ENCODE results near the gene SERPIND1.
"Not testable (repeated sequence)": the region's sequence is repeated elsewhere in the genome, so short reads cannot be mapped to it uniquely, and the experiment has no call there.

The SERPIND1 gene

GRCh38 chr22:20816559-20816958 lies 42.6 kb downstream of the SERPIND1 start:
- no peak for TF ChIP-seq CTCF (IDR thresholded peaks at IDR 0.05; ENCODE audit: insufficient read depth, low read length, poor library complexity, severe bottlenecking)

GRCh38 chr22:20818471-20818870 lies 44.6 kb downstream of the SERPIND1 start:
- no peaks in the 10 kb centered on the region for H3K27me3 ChIP-seq (replicated peaks; ENCODE audit: control insufficient read depth, insufficient read depth, low read length)
- H3K4me3 ChIP-seq (replicated peaks; ENCODE audit: low read depth, low read length): no peak overlapping the region
- DNase-seq (ENCODE audit: extremely low read depth, insufficient read length): no peak
- TF ChIP-seq CTCF (IDR thresholded peaks at IDR 0.05; ENCODE audit: insufficient read depth, low read length, poor library complexity, severe bottlenecking): no peak
- peaks cover 5% of the 10 kb centered on the region for H3K36me3 ChIP-seq (ENCODE audit: control insufficient read depth, insufficient read depth, low read length)

More at GRCh38 chr22:20816559-20816958, 42.6 kb downstream of the SERPIND1 start:
- Histone ChIP-seq H3K36me3 (ENCODE audit: control insufficient read depth, insufficient read depth, low read length) (peaks cover 6% of the 10 kb centered on the region), H3K4me3 (replicated peaks; ENCODE audit: low read depth, low read length) (no peak overlapping the region), H3K27me3 (replicated peaks; ENCODE audit: control insufficient read depth, insufficient read depth, low read length) (no peaks in the 10 kb centered on the region)
- DNase-seq (ENCODE audit: extremely low read depth, insufficient read length): no peak

GRCh38 chr22:20819471-20819870 lies 45.6 kb downstream of the SERPIND1 start:
- H3K27me3 ChIP-seq (replicated peaks; ENCODE audit: control insufficient read depth, insufficient read depth, low read length): no peaks in the 10 kb centered on the region
- H3K36me3 ChIP-seq (ENCODE audit: control insufficient read depth, insufficient read depth, low read length): peaks cover 5% of the 10 kb centered on the region
- no peak for DNase-seq (ENCODE audit: extremely low read depth, insufficient read length)
- no peak overlapping the region for H3K4me3 ChIP-seq (replicated peaks; ENCODE audit: low read depth, low read length)
- TF ChIP-seq CTCF (IDR thresholded peaks at IDR 0.05; ENCODE audit: insufficient read depth, low read length, poor library complexity, severe bottlenecking): no peak

GRCh38 chr22:20821717-20822239 lies 47.9 kb downstream of the SERPIND1 start:
- H3K36me3 ChIP-seq (ENCODE audit: control insufficient read depth, insufficient read depth, low read length); DNase-seq (ENCODE audit: extremely low read depth, insufficient read length); H3K27me3 ChIP-seq (replicated peaks; ENCODE audit: control insufficient read depth, insufficient read depth, low read length); H3K4me3 ChIP-seq (replicated peaks; ENCODE audit: low read depth, low read length): not testable (repeated sequence)

GRCh38 chr22:20822240-20822639 lies 48.3 kb downstream of the SERPIND1 start:
- H3K27me3 ChIP-seq (replicated peaks; ENCODE audit: control insufficient read depth, insufficient read depth, low read length): no peaks in the 10 kb centered on the region
- no peak for TF ChIP-seq CTCF (IDR thresholded peaks at IDR 0.05; ENCODE audit: insufficient read depth, low read length, poor library complexity, severe bottlenecking)
- no peak overlapping the region for H3K4me3 ChIP-seq (replicated peaks; ENCODE audit: low read depth, low read length)
- no peak for DNase-seq (ENCODE audit: extremely low read depth, insufficient read length)
- H3K36me3 ChIP-seq (ENCODE audit: control insufficient read depth, insufficient read depth, low read length): peaks cover 2% of the 10 kb centered on the region

- no peak for TF ChIP-seq CTCF (IDR thresholded peaks at IDR 0.05; ENCODE audit: insufficient read depth, low read length, poor library complexity, severe bottlenecking)
- H3K4me3 ChIP-seq (replicated peaks; ENCODE audit: low read depth, low read length): no peak overlapping the region
- no peaks in the 10 kb centered on the region for H3K27me3 ChIP-seq (replicated peaks; ENCODE audit: control insufficient read depth, insufficient read depth, low read length)
- peaks cover 2% of the 10 kb centered on the region for H3K36me3 ChIP-seq (ENCODE audit: control insufficient read depth, insufficient read depth, low read length)
- no peak for DNase-seq (ENCODE audit: extremely low read depth, insufficient read length)
These were observed 49.4 kb downstream of the SERPIND1 start for GRCh38 chr22:20823264-20823663.

GRCh38 chr22:20825216-20825615 lies 51.3 kb downstream of the SERPIND1 start:
- not testable (repeated sequence) for H3K27me3 ChIP-seq (replicated peaks; ENCODE audit: control insufficient read depth, insufficient read depth, low read length); H3K4me3 ChIP-seq (replicated peaks; ENCODE audit: low read depth, low read length); H3K36me3 ChIP-seq (ENCODE audit: control insufficient read depth, insufficient read depth, low read length); DNase-seq (ENCODE audit: extremely low read depth, insufficient read length)

Data from GM06990 (cell line).